Pancreas (tissue), 10 donors: ENCODE data around the gene CD93. TPM values are rescaled to one million over a fixed set of nuclear protein-coding genes. Genes with fewer than 3 reads are reported as not detected.

Experiments
- ATAC-seq, 4 donors: fragments of 200-7000 bp; cut with Tn5 transposase; one replicate each; pipeline versions ENCODE4 v1.8.0 to v1.9.1; 2020; ENCODE audit warnings: mild to moderate bottlenecking in 4 of 4, moderate library complexity in 4 of 4
- DNase-seq, 6 donors: peaks; one replicate each; pipeline ENCODE4 v3.0.0-alpha.2; 2020
- FAIRE-seq: peaks from 2 replicates; lab custom pipeline; 2012; peaks lifted over from hg19 to GRCh38; lab: Jason Lieb, UNC
- H3K27ac ChIP-seq, 4 donors: fragments of 200-600 bp; sonication (generic); 1 replicate in 3 of 4; 2 replicates in 1 of 4; pipeline versions ENCODE4 v1.5.0 to v1.8.0; 2020
- H3K27me3 ChIP-seq, 4 donors: fragments of 200-600 bp; one replicate each; pipeline ENCODE4 v1.8.0; 2021
- H3K36me3 ChIP-seq, 3 donors: fragments of 200-600 bp; sonication (generic) in 1 of 3; one replicate each; pipeline versions ENCODE4 v1.5.0 to v1.8.0; 2020 to 2021
- H3K4me1 ChIP-seq, 3 donors: fragments of 200-600 bp; one replicate each; pipeline ENCODE4 v1.8.0; 2021
- H3K4me3 ChIP-seq, 4 donors: fragments of 200-600 bp; sonication (generic) in 2 of 4; one replicate each; pipeline versions ENCODE4 v1.5.0 to v1.8.0; 2020 to 2021
- H3K9me3 ChIP-seq, 4 donors: fragments of 200-600 bp; one replicate each; pipeline ENCODE4 v1.8.0; 2021
- CTCF ChIP-seq, 4 donors: fragments of 200-600 bp; sonication (generic) in 3 of 4; IDR thresholded peaks; one replicate each; pipeline versions ENCODE4 v1.5.0 to v1.8.0; 2021; ENCODE audit warnings: antibody characterized with exemption in 4 of 4
- WGBS, 2 donors: extraction: QIAGEN DNeasy Blood & Tissue Kit; methylation state at CpG; one replicate each; pipeline ENCODE4 v1.1.7; 2013; 5-methylcytosine and 5-hydroxymethylcytosine counted together
- intact Hi-C, 3 donors: fragments of 100-400 bp; cut with DNase I; formaldehyde crosslinking; loops; one replicate each; pipeline versions ENCODE4 v1.11.1 to v1.14.2; 2022
- polyA plus RNA-seq, 2 donors: library from polyadenylated mRNA; stranded (reverse); fragments of 200-250 nt; gene quantifications; one replicate each; pipeline ENCODE4 v1.2.3, GENCODE V29; 2013
- total RNA-seq, 6 donors: library from RNA; stranded (reverse); fragmentation: NEBNext Ultra II Directional in 4 of 6; extraction: Animal tissue kit (Norgen Biotek cat#: 25700) in 4 of 6; gene quantifications; one replicate each; pipeline versions ENCODE4 v1.2.1 to v1.2.4, GENCODE V29; 2021 to 2023
- donor health status: healthy with polysubstance abuse.
- donor health status: DM: no; HTN: no; CAD: no; lungs with moderate emphysema.
- donor health status: DM: no; HTN: no; CAD: no.
- donor health status: control.
- donor health status: control.
- donor health status: Bipolar disorder and iron deficiency.
- donor health status: DM: yes; HTN: yes; CAD: no.
- donor health status: DM: no; HTN: no; CAD: no.
- donor health status: DM: no; HTN: no; CAD: no.
- donor health status: DM: yes; HTN: yes; CAD: no.

CD93 gene
- total and polyA plus RNA-seq, 8 donors = 2.8 to 18.2 (median 6.0) TPM

GRCh38 chr20:23059001-23059400, 27.1 kb downstream of the CD93 start:
- DNase-seq = no peak
- no peak for FAIRE-seq
- H3K36me3 ChIP-seq = no peaks in the 10 kb centered on the region
- no peak for ATAC-seq
- no peak overlapping the region for H3K4me3 ChIP-seq
- no peak overlapping the region for H3K27ac ChIP-seq
- no peaks in the 10 kb centered on the region for H3K9me3 ChIP-seq
- intact Hi-C loops = no loop called here
- 61 to 75% methylated on average over 3 of the region's 3 CpGs for WGBS, 2 donors
- H3K4me1 ChIP-seq = no peaks in the 10 kb centered on the region
- TF ChIP-seq CTCF (IDR thresholded peaks at IDR 0.05) = no peak
- H3K27me3 ChIP-seq = no peaks in the 10 kb centered on the region

GRCh38 chr20:23058240-23058639, 27.9 kb downstream of the CD93 start:
- no peak for TF ChIP-seq CTCF (IDR thresholded peaks at IDR 0.05)
- H3K27ac ChIP-seq = no peak overlapping the region
- H3K4me3 ChIP-seq = no peak overlapping the region
- ATAC-seq = no peak
- no peaks in the 10 kb centered on the region for H3K36me3 ChIP-seq
- no peak for FAIRE-seq
- no peaks in the 10 kb centered on the region for H3K9me3 ChIP-seq
- no peaks in the 10 kb centered on the region for H3K4me1 ChIP-seq
- no peaks in the 10 kb centered on the region for H3K27me3 ChIP-seq
- no peak for DNase-seq
- intact Hi-C loops = no loop called here
- 24 to 27% methylated on average over 1 of the region's 1 CpG for WGBS, 2 donors

DNA sequence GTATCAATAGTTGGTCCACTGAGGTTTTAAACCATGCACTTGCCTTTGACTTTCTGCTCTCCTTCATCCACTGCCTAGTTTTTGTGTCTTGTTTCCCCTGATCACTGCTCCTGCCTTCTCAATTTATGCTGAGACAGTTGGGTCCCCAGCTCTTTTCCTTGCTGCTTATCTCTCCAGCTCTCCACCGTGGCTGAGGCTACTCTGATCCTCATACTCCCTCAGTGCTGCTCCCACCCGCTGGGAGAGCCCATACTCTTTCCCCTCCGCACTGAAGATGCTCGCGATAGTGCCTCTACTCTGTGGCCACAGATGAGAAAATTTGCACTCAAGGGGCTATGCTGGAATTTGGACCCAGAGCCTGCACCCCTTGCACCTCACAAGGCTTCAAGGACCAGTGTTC, 33.2 kb downstream of the CD93 start:
- no peak for TF ChIP-seq CTCF (IDR thresholded peaks at IDR 0.05)
- no peak for ATAC-seq
- Histone ChIP-seq H3K36me3 (no peaks in the 10 kb centered on the region), H3K27ac (no peak overlapping the region), H3K4me3 (no peak overlapping the region), H3K9me3 (no peaks in the 10 kb centered on the region), H3K27me3 (peaks cover 0 to 14% (median 2%) of the 10 kb centered on the region in 4 donors), H3K4me1 (peaks cover 4 to 8% (median 5%) of the 10 kb centered on the region in 3 donors)
- DNase-seq = no peak
- no peak for FAIRE-seq
- WGBS, 2 donors = 72 to 76% methylated on average over 5 of the region's 5 CpGs
- intact Hi-C loops = no loop called here

- Histone ChIP-seq H3K4me3 (peak overlapping the region in 2 of 4 donors; percentile 38 to 48), H3K36me3 (no peaks in the 10 kb centered on the region), H3K4me1 (peaks cover 4 to 8% (median 5%) of the 10 kb centered on the region in 3 donors), H3K27me3 (peaks cover 0 to 27% (median 15%) of the 10 kb centered on the region in 4 donors), H3K27ac (peak overlapping the region in 2 of 4 donors; percentile 46 to 51), H3K9me3 (no peaks in the 10 kb centered on the region)
- intact Hi-C loops = no loop called here
- FAIRE-seq = no peak
- peak in 5 of 6 donors; percentile 17 to 75 (median 46) for DNase-seq
- peak in 1 of 4 donors; percentile 13 for TF ChIP-seq CTCF (IDR thresholded peaks at IDR 0.05)
- WGBS, 2 donors = 10 to 14% methylated on average over 46 of the region's 46 CpGs
- ATAC-seq = peak in 3 of 4 donors; percentile 46 to 58 (median 47)
Observed at GRCh38 chr20:23050847-23051627, 35.1 kb downstream of the CD93 start.
